ENCODE data around the gene KAT6B. TPM values are rescaled to one million over a fixed set of nuclear protein-coding genes. Genes with fewer than 3 reads are reported as not detected.
A peak's percentile ranks its signal among the peaks of the same experiment; 100 is the strongest.

KAT6B gene
- total and polyA plus RNA-seq, 7 donors = 5.8 to 77.0 (median 49.9) TPM

- Histone ChIP-seq H3K27me3 (no peaks in the 10 kb centered on the region), H3K36me3 (no peaks in the 10 kb centered on the region), H3K4me3 (no peak overlapping the region), H3K4me1 (peaks cover 0 to 90% (median 57%) of the 10 kb centered on the region in 4 donors), H3K9me3 (no peaks in the 10 kb centered on the region), H3K27ac (peak overlapping the region in 3 of 4 donors; percentile 82 to 89 (median 83))
- TF ChIP-seq CTCF (IDR thresholded peaks at IDR 0.05) (no peak), POLR2AphosphoS5 (IDR thresholded peaks at IDR 0.05) (no peak), POLR2A (IDR thresholded peaks at IDR 0.05) (no peak), EP300 (IDR thresholded peaks at IDR 0.05) (no peak)
- no peak for DNase-seq
- 87 to 92% methylated on average over 12 of the region's 12 CpGs for WGBS, 2 donors
- intact Hi-C loops (cut with DNase I) = loop anchor here (5.0 kb wide), 1 partner anchor 82 kb away; no protein-coding TSS in a partner anchor
Observed at GRCh38 chr10:74934100-74934812, 107.9 kb downstream of the KAT6B start.

GRCh38 chr10:74936577-74937265 lies 110.3 kb downstream of the KAT6B start:
- Histone ChIP-seq H3K9me3 (no peaks in the 10 kb centered on the region), H3K36me3 (no peaks in the 10 kb centered on the region), H3K27ac (peak overlapping the region; percentile 2 to 62 (median 46)), H3K4me1 (peaks cover 0 to 72% (median 47%) of the 10 kb centered on the region in 4 donors), H3K4me3 (no peak overlapping the region), H3K27me3 (no peaks in the 10 kb centered on the region)
- intact Hi-C loops (cut with DNase I) = no loop called here
- WGBS, 2 donors = 59 to 72% methylated on average over 6 of the region's 6 CpGs
- peak in 3 of 4 donors; percentile 21 to 46 (median 36) for TF ChIP-seq POLR2AphosphoS5 (IDR thresholded peaks at IDR 0.05)
- TF ChIP-seq CTCF (IDR thresholded peaks at IDR 0.05) = no peak
- no peak for TF ChIP-seq EP300 (IDR thresholded peaks at IDR 0.05)
- TF ChIP-seq POLR2A (IDR thresholded peaks at IDR 0.05) = no peak
- DNase-seq = no peak

GRCh38 chr10:74937266-74937856 lies 111.0 kb downstream of the KAT6B start:
- no peaks in the 10 kb centered on the region for H3K36me3 ChIP-seq
- H3K9me3 ChIP-seq = no peaks in the 10 kb centered on the region
- intact Hi-C loops (cut with DNase I) = no loop called here
- H3K4me1 ChIP-seq = peaks cover 0 to 66% (median 47%) of the 10 kb centered on the region in 4 donors
- H3K27me3 ChIP-seq = no peaks in the 10 kb centered on the region
- 13 to 68% methylated on average over 1 of the region's 1 CpG for WGBS, 2 donors
- H3K27ac ChIP-seq = peak overlapping the region; percentile 2 to 62 (median 46)
- no peak overlapping the region for H3K4me3 ChIP-seq
- TF ChIP-seq POLR2A (IDR thresholded peaks at IDR 0.05) = no peak
- TF ChIP-seq EP300 (IDR thresholded peaks at IDR 0.05) = no peak
- TF ChIP-seq POLR2AphosphoS5 (IDR thresholded peaks at IDR 0.05) = no peak
- TF ChIP-seq CTCF (IDR thresholded peaks at IDR 0.05) = no peak
- DNase-seq = no peak

- TF ChIP-seq POLR2A (IDR thresholded peaks at IDR 0.05) = no peak
- no peak for TF ChIP-seq CTCF (IDR thresholded peaks at IDR 0.05)
- TF ChIP-seq EP300 (IDR thresholded peaks at IDR 0.05) = no peak
- TF ChIP-seq POLR2AphosphoS5 (IDR thresholded peaks at IDR 0.05) = no peak
- intact Hi-C loops (cut with DNase I) = no loop called here
- DNase-seq = no peak
- Histone ChIP-seq H3K27ac (no peak overlapping the region), H3K4me1 (peaks cover 0 to 27% (median 24%) of the 10 kb centered on the region in 4 donors), H3K9me3 (no peaks in the 10 kb centered on the region), H3K4me3 (no peak overlapping the region), H3K36me3 (no peaks in the 10 kb centered on the region), H3K27me3 (no peaks in the 10 kb centered on the region)
- 96 to 97% methylated on average over 7 of the region's 7 CpGs for WGBS, 2 donors
Observed at GRCh38 chr10:74944205-74944604, 117.8 kb downstream of the KAT6B start.

Measured in sigmoid colon (tissue), 7 donors.